IMR-90 (cell line): ENCODE results near the gene PHACTR3. TPM values are rescaled to one million over a fixed set of nuclear protein-coding genes. Genes with fewer than 3 reads are reported as not detected.

ENCODE experiments used
- ATAC-seq: fragments of 200-7000 bp; cut with Tn5 transposase; 2 replicates; pipeline ENCODE4 v1.9.1; 2020; ENCODE audit warnings: low read depth, mild to moderate bottlenecking, moderate library complexity
- BruUV-seq: library from RNA; stranded (reverse); fragments of 400-500 nt; replicated peaks from 2 replicates; lab custom pipeline; 2021; lab: Mats Ljungman, UMichigan
- CTCF ChIA-PET: fragments of 300-600 bp; formaldehyde crosslinking; extraction: SDS; loops from one replicate; lab custom pipeline; 2021; ENCODE audit warnings: antibody characterized with exemption; lab: Yijun Ruan, JAX
- POLR2A ChIA-PET: fragments of 300-600 bp; sonication (Branson Sonifier 250); formaldehyde crosslinking; loops from one replicate; lab custom pipeline; 2022; ENCODE audit warnings: antibody characterized with exemption; ENCODE audit not compliant: unreplicated experiment; lab: Charles Lee
- DNase-seq: peaks from one replicate; pipeline ENCODE4 v3.0.0; 2013
- H2AFZ ChIP-seq: replicated peaks from 2 replicates; pipeline ENCODE3; 2013; ENCODE audit warnings: low read length, mild to moderate bottlenecking; ENCODE audit not compliant: poor library complexity
- H2AK5ac ChIP-seq: 2 replicates; pipeline ENCODE4 v1.6.1; 2013; ENCODE audit warnings: low read depth, low read length, inconsistent platforms
- H2AK9ac ChIP-seq: replicated peaks from 2 replicates; pipeline ENCODE3; 2013; ENCODE audit warnings: mild to moderate bottlenecking, low read depth, low read length, moderate library complexity; ENCODE audit not compliant: poor library complexity
- H2BK120ac ChIP-seq: 2 replicates; pipeline ENCODE4 v1.6.1; 2013; ENCODE audit warnings: low read depth, low read length, inconsistent platforms
- H2BK15ac ChIP-seq: 3 replicates; pipeline ENCODE4 v1.6.1; 2013; ENCODE audit warnings: low read depth, low read length, inconsistent platforms
- H2BK20ac ChIP-seq: 2 replicates; pipeline ENCODE4 v1.6.1; 2013; ENCODE audit warnings: low read depth, mild to moderate bottlenecking, inconsistent platforms, low read length, moderate library complexity
- H2BK5ac ChIP-seq: 2 replicates; pipeline ENCODE4 v1.6.1; 2013; ENCODE audit warnings: mild to moderate bottlenecking, low read depth, low read length, inconsistent platforms; ENCODE audit not compliant: poor library complexity, severe bottlenecking
- H3K14ac ChIP-seq: replicated peaks from 2 replicates; pipeline ENCODE4 v1.6.1; 2013; ENCODE audit warnings: low read depth, low read length, inconsistent platforms
- H3K18ac ChIP-seq: 2 replicates; pipeline ENCODE4 v1.6.1; 2013; ENCODE audit warnings: low read depth, low read length, control low read depth
- H3K23ac ChIP-seq: 2 replicates; pipeline ENCODE4 v1.6.1; 2013; ENCODE audit warnings: low read depth, low read length, inconsistent platforms
- H3K27ac ChIP-seq: 2 replicates; pipeline ENCODE4 v1.5.1; 2013; ENCODE audit warnings: mild to moderate bottlenecking, control low read depth, low read length; ENCODE audit not compliant: insufficient read depth
- H3K27me3 ChIP-seq: 2 replicates; pipeline ENCODE4 v1.6.1; 2013; ENCODE audit warnings: low read length; ENCODE audit not compliant: control insufficient read depth, insufficient read depth
- H3K36me3 ChIP-seq: 2 replicates; pipeline ENCODE4 v1.6.1; 2013; ENCODE audit warnings: low read length, mixed read lengths; ENCODE audit not compliant: control insufficient read depth, insufficient read depth
- H3K4ac ChIP-seq: 2 replicates; pipeline ENCODE4 v1.6.1; 2013; ENCODE audit warnings: low read depth, low read length, inconsistent platforms
- H3K4me1 ChIP-seq: 2 replicates; pipeline ENCODE4 v1.6.1; 2013; ENCODE audit warnings: low read length, mixed read lengths; ENCODE audit not compliant: control insufficient read depth, insufficient read depth
- H3K4me2 ChIP-seq: 2 replicates; pipeline ENCODE4 v1.6.1; 2013; ENCODE audit warnings: low read depth, mild to moderate bottlenecking, control low read depth, low read length, moderate library complexity
- H3K4me3 ChIP-seq: 2 replicates; pipeline ENCODE4 v1.5.1; 2013; ENCODE audit warnings: low read depth, mild to moderate bottlenecking, control low read depth, low read length, moderate library complexity; ENCODE audit not compliant: insufficient read depth
- H3K56ac ChIP-seq: 2 replicates; pipeline ENCODE4 v1.6.1; 2013; ENCODE audit warnings: low read length, inconsistent platforms; ENCODE audit not compliant: insufficient read depth; ENCODE audit errors: extremely low read depth
- H3K79me1 ChIP-seq, 2 experiments: 2 replicates each; pipeline ENCODE4 v1.6.1; 2013; ENCODE audit warnings: low read length in 2 of 2, inconsistent platforms in 1 of 2, low read depth in 1 of 2
- H3K9ac ChIP-seq: 2 replicates; pipeline ENCODE4 v1.6.1; 2013; ENCODE audit warnings: low read depth, low read length, control low read depth
- H3K9me1 ChIP-seq: 2 replicates; pipeline ENCODE4 v1.6.1; 2013; ENCODE audit warnings: low read length, inconsistent platforms; ENCODE audit not compliant: insufficient read depth
- H3K9me3 ChIP-seq: 2 replicates; pipeline ENCODE4 v1.6.1; 2013; ENCODE audit warnings: low read length; ENCODE audit not compliant: control insufficient read depth, insufficient read depth
- H4K20me1 ChIP-seq: 2 replicates; pipeline ENCODE4 v1.6.1; 2013; ENCODE audit warnings: low read length, inconsistent platforms; ENCODE audit not compliant: insufficient read depth
- H4K5ac ChIP-seq: 2 replicates; pipeline ENCODE4 v1.6.1; 2013; ENCODE audit warnings: mild to moderate bottlenecking, low read depth, low read length, control low read depth
- H4K8ac ChIP-seq, 2 experiments: 2 replicates each; pipeline ENCODE4 v1.6.1; 2013; ENCODE audit warnings: low read depth in 2 of 2, low read length in 2 of 2, control low read depth in 1 of 2, inconsistent platforms in 1 of 2
- H4K91ac ChIP-seq: 2 replicates; pipeline ENCODE4 v1.6.1; 2013; ENCODE audit warnings: low read depth, low read length, inconsistent platforms; ENCODE audit not compliant: insufficient read depth
- CEBPB ChIP-seq: IDR thresholded peaks from 2 replicates; pipeline ENCODE4 v1.6.1; 2012; ENCODE audit warnings: low read depth, low read length, improper control_type of control experiment
- FOS ChIP-seq: fragments of 150-350 bp; IDR thresholded peaks from 2 replicates; pipeline ENCODE4 v1.6.1; 2016; ENCODE audit warnings: low read depth, low read length
- MAZ ChIP-seq: IDR thresholded peaks from 2 replicates; pipeline ENCODE4 v1.6.1; 2012; ENCODE audit warnings: low read depth, mild to moderate bottlenecking, low read length, improper control_type of control experiment, moderate library complexity, borderline replicate concordance
- RAD21 ChIP-seq: IDR thresholded peaks from 2 replicates; pipeline ENCODE4 v1.6.1; 2012; ENCODE audit warnings: low read length, improper control_type of control experiment
- RCOR1 ChIP-seq: IDR thresholded peaks from 2 replicates; pipeline ENCODE4 v1.6.1; 2012; ENCODE audit warnings: mild to moderate bottlenecking, low read length, improper control_type of control experiment; ENCODE audit not compliant: insufficient replicate concordance
- USF2 ChIP-seq: fragments of 150-350 bp; IDR thresholded peaks from 2 replicates; pipeline ENCODE4 v1.6.1; 2017; ENCODE audit warnings: mild to moderate bottlenecking, antibody characterized with exemption, low read length, low read depth
- WGBS, 2 experiments: methylation state at CpG; one replicate each; pipeline versions ENCODE4 v1.1.5 to v1.1.7; 2013; ENCODE audit warnings: missing lambda C conversion rate in 2 of 2; ENCODE audit not compliant: insufficient read length in 1 of 2; ENCODE audit errors: extremely low coverage in 2 of 2; 5-methylcytosine and 5-hydroxymethylcytosine counted together
- dilution Hi-C: fragments of 300-500 bp; cut with HindIII; formaldehyde crosslinking; loops from one replicate; pipeline ENCODE4 v1.14.3; 2018; ENCODE audit warnings: low sequenced_read_pairs; ENCODE audit not compliant: unreplicated experiment
- in situ Hi-C: fragments of 300-500 bp; cut with MboI; formaldehyde crosslinking; loops from 3 replicates; pipeline ENCODE4 v1.14.3; 2019; ENCODE audit warnings: low sequenced_read_pairs, inconsistent platforms, mixed read lengths
- intact Hi-C: fragments of 100-400 bp; cut with micrococcal nuclease; formaldehyde crosslinking; loops from 2 replicates; pipeline ENCODE4 v1.10.0; 2022
- polyA plus RNA-seq, 3 experiments: library from polyadenylated mRNA; depleted of rRNA; stranded (reverse); fragments of >200 nt; gene quantifications; 2 replicates each; pipeline ENCODE4 v1.2.3, GENCODE V29; 2012; ENCODE audit warnings: low replicate concordance in 1 of 3
- total RNA-seq: library from RNA; depleted of rRNA; stranded (reverse); fragments of >200 nt; gene quantifications from 2 replicates; pipeline ENCODE4 v1.2.3, GENCODE V29; 2012
- TF ChIP-seq, protein P1 (sequence below): conservative IDR thresholded peaks from 2 replicates; pipeline ENCODE4 v1.5.1; 2012; ENCODE audit warnings: mild to moderate bottlenecking, low read depth, low read length, improper control_type of control experiment

The PHACTR3 gene
- total and polyA plus RNA-seq, 2 of the 4 experiments (the other 2 are of a cell fraction) = not detected

DNA sequence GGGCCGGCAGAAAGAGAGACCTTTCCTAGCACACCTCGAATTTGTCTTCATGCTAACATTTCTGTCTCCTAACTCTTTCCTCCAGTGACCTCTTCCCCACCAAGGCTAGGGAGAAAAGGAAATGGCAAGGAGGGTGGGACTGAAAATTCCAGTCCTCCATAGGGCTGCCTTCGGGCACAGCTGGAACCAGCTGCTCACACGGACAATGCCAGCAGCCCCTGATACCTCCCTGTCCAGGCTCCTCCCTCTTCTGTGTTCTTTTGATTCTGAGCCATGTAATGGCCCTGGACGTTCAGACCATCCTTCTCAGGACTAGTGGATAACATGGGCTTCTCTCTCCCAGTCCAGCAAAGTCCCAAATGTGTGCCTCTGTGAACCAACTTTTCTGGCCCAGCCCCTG is 29.1 kb upstream of the PHACTR3 start:
- no peak overlapping the region for H2BK15ac ChIP-seq
- ATAC-seq = no peak
- dilution Hi-C loops (no loop called here), intact Hi-C loops (loop anchor here (10.0 kb wide), 1 partner anchor 370 kb away; the partner anchor contains the start of genes FAM217B and PPP1R3D), in situ Hi-C loops (no loop called here)
- no CpG with 5 or more reads among the region's 5 CpGs for WGBS, 2 experiments
- H3K4ac ChIP-seq = no peak overlapping the region
- no peak overlapping the region for H3K23ac ChIP-seq
- no peak overlapping the region for H2AK9ac ChIP-seq
- no peak overlapping the region for H4K5ac ChIP-seq
- no peak overlapping the region for H2BK20ac ChIP-seq
- no peaks in the 10 kb centered on the region for H3K36me3 ChIP-seq
- H3K4me1 ChIP-seq = no peaks in the 10 kb centered on the region
- no peak overlapping the region for H2BK120ac ChIP-seq
- H3K4me3 ChIP-seq = no peak overlapping the region
- CTCF ChIA-PET = no interaction called here
- no peak overlapping the region for H3K56ac ChIP-seq
- POLR2A ChIA-PET = no interaction called here
- no peak overlapping the region for H3K18ac ChIP-seq
- H2AK5ac ChIP-seq = no peak overlapping the region
- no peaks in the 10 kb centered on the region for H4K20me1 ChIP-seq
- H4K8ac ChIP-seq = no peak overlapping the region
- H3K4me2 ChIP-seq = no peak overlapping the region
- H3K27ac ChIP-seq = no peak overlapping the region
- no peak overlapping the region for H2BK5ac ChIP-seq
- peaks cover 10% of the 10 kb centered on the region for H3K27me3 ChIP-seq
- no peaks in the 10 kb centered on the region for H3K79me1 ChIP-seq
- H3K9ac ChIP-seq = no peak overlapping the region
- H4K91ac ChIP-seq = no peak overlapping the region
- TF ChIP-seq FOS = no peak
- no peak for TF ChIP-seq USF2
- TF ChIP-seq MAZ = no peak
- TF ChIP-seq CEBPB = no peak
- no peak for TF ChIP-seq RCOR1
- no peak for TF ChIP-seq RAD21
- TF ChIP-seq, protein P1, sequence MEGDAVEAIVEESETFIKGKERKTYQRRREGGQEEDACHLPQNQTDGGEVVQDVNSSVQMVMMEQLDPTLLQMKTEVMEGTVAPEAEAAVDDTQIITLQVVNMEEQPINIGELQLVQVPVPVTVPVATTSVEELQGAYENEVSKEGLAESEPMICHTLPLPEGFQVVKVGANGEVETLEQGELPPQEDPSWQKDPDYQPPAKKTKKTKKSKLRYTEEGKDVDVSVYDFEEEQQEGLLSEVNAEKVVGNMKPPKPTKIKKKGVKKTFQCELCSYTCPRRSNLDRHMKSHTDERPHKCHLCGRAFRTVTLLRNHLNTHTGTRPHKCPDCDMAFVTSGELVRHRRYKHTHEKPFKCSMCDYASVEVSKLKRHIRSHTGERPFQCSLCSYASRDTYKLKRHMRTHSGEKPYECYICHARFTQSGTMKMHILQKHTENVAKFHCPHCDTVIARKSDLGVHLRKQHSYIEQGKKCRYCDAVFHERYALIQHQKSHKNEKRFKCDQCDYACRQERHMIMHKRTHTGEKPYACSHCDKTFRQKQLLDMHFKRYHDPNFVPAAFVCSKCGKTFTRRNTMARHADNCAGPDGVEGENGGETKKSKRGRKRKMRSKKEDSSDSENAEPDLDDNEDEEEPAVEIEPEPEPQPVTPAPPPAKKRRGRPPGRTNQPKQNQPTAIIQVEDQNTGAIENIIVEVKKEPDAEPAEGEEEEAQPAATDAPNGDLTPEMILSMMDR = no peak
- no peak overlapping the region for H2AFZ ChIP-seq
- BruUV-seq = no TSS peak
- no peaks in the 10 kb centered on the region for H3K9me3 ChIP-seq
- DNase-seq = no peak
- H3K9me1 ChIP-seq = no peaks in the 10 kb centered on the region
- H3K14ac ChIP-seq = no peak overlapping the region
